ENCODE results near the gene MACROH2A2. TPM values are rescaled to one million over a fixed set of nuclear protein-coding genes. Genes with fewer than 3 reads are reported as not detected.

MACROH2A2 gene
- total and polyA plus RNA-seq, 2 donors from 2014 or later, result 16.8 to 21.7 TPM

DNA sequence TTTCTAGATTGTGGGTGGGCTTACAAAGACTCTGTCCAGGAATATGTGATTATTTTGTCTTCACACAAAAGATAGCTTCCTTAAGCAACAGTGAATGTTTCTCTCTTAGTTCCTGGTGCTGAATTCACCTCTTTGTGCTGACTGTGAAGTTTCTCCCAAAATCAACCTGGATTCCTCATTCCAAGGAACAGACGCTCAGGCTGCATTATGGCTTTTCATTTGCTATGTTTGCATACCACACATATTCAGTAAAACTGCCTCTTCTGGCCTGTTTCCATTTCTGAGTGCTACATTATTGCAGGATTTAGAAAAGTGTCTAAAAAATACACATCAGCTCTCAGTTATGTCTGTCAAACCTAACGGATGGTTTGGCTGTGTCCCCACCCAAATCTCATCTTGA, 21.5 kb downstream of the MACROH2A2 start:
- TF ChIP-seq, protein P1, sequence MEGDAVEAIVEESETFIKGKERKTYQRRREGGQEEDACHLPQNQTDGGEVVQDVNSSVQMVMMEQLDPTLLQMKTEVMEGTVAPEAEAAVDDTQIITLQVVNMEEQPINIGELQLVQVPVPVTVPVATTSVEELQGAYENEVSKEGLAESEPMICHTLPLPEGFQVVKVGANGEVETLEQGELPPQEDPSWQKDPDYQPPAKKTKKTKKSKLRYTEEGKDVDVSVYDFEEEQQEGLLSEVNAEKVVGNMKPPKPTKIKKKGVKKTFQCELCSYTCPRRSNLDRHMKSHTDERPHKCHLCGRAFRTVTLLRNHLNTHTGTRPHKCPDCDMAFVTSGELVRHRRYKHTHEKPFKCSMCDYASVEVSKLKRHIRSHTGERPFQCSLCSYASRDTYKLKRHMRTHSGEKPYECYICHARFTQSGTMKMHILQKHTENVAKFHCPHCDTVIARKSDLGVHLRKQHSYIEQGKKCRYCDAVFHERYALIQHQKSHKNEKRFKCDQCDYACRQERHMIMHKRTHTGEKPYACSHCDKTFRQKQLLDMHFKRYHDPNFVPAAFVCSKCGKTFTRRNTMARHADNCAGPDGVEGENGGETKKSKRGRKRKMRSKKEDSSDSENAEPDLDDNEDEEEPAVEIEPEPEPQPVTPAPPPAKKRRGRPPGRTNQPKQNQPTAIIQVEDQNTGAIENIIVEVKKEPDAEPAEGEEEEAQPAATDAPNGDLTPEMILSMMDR (IDR thresholded peaks at IDR 0.05; ENCODE audit: borderline replicate concordance, extremely low read depth, insufficient read depth), result no peak
- Histone ChIP-seq H3K27ac (ENCODE audit: low read depth in 2 of 2, low read length in 2 of 2) (no peak overlapping the region), H3K27me3 (ENCODE audit: control insufficient read depth, insufficient read depth, low read length) (no peaks in the 10 kb centered on the region), H3K36me3 (ENCODE audit: control insufficient read depth in 2 of 3, insufficient read depth in 3 of 3, low read length in 3 of 3) (peaks cover 0 to 3% (median 0%) of the 10 kb centered on the region in 3 donors), H3K4me1 (ENCODE audit: control insufficient read depth in 2 of 3, insufficient read depth in 2 of 3, low read depth in 1 of 3, low read length in 3 of 3) (no peaks in the 10 kb centered on the region), H3K9ac (ENCODE audit: low read length in 3 of 3) (no peak overlapping the region), H3K9me3 (ENCODE audit: control insufficient read depth in 2 of 3, insufficient read depth in 1 of 3, low read length in 3 of 3) (no peaks in the 10 kb centered on the region), H3K4me3 (ENCODE audit: low read length in 3 of 3) (no peak overlapping the region)
- intact Hi-C loops (cut with DNase I), result no loop called here
- no peak for FAIRE-seq
- DNase-seq, result no peak

DNA sequence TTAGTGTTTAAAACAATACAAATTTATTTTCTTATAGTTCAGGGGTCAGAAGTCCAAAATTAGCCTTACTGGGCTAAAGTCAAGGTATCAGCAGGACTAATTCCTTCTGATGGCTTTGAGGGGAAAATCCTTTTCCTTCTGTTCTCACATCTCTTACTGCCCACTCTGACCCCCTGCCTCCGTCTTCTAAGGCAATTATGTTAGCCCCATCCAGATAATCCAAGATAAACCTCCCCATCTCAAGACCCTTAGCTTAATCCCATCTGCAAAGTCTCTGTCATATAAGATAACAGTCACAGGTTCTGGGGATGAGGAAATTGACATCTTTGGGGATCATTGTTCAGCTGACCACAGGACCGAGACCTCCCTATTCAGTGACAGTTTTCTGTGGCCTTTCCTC, 22.3 kb downstream of the MACROH2A2 start:
- no peaks in the 10 kb centered on the region for H3K27me3 ChIP-seq (ENCODE audit: control insufficient read depth, insufficient read depth, low read length)
- no peak for FAIRE-seq
- TF ChIP-seq, protein P1 (IDR thresholded peaks at IDR 0.05; ENCODE audit: borderline replicate concordance, extremely low read depth, insufficient read depth), result no peak
- intact Hi-C loops (cut with DNase I), result no loop called here
- no peaks in the 10 kb centered on the region for H3K4me1 ChIP-seq (ENCODE audit: control insufficient read depth in 2 of 3, insufficient read depth in 2 of 3, low read depth in 1 of 3, low read length in 3 of 3)
- no peak overlapping the region for H3K4me3 ChIP-seq (ENCODE audit: low read length in 3 of 3)
- H3K36me3 ChIP-seq (ENCODE audit: control insufficient read depth in 2 of 3, insufficient read depth in 3 of 3, low read length in 3 of 3), result peaks cover 0 to 3% (median 0%) of the 10 kb centered on the region in 3 donors
- H3K27ac ChIP-seq (ENCODE audit: low read depth in 2 of 2, low read length in 2 of 2), result no peak overlapping the region
- DNase-seq, result no peak
- H3K9ac ChIP-seq (ENCODE audit: low read length in 3 of 3), result no peak overlapping the region
- no peaks in the 10 kb centered on the region for H3K9me3 ChIP-seq (ENCODE audit: control insufficient read depth in 2 of 3, insufficient read depth in 1 of 3, low read length in 3 of 3)

DNA sequence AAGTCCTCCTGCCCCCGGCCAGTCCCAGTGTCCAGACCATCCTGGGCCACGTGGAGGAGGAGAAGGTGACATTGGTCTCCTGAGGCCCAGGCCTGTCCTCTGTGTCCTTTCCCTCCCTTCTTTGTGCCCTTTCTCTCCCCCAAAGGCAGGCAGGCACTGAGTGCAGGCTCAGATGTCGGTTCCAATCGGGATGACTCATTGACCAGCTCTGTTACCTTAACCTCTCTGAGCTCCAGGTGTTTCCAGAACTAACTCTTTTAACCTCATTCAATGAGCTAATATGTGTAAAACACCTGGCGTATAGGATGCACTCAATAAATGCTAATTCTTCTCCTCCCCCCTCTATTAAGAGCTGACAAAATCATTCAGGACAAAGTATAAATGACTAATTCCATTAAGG, 25.7 kb downstream of the MACROH2A2 start:
- H3K27ac ChIP-seq (ENCODE audit: low read depth in 2 of 2, low read length in 2 of 2), result no peak overlapping the region

More for the DNA sequence above, 25.7 kb downstream of the MACROH2A2 start:
- TF ChIP-seq, protein P1 (IDR thresholded peaks at IDR 0.05; ENCODE audit: borderline replicate concordance, extremely low read depth, insufficient read depth), result no peak
- no peak overlapping the region for H3K4me3 ChIP-seq (ENCODE audit: low read length in 3 of 3)
- H3K36me3 ChIP-seq (ENCODE audit: control insufficient read depth in 2 of 3, insufficient read depth in 3 of 3, low read length in 3 of 3), result peaks cover 0 to 3% (median 0%) of the 10 kb centered on the region in 3 donors
- DNase-seq (no peak), FAIRE-seq (no peak)
- intact Hi-C loops (cut with DNase I), result no loop called here
- H3K4me1 ChIP-seq (ENCODE audit: control insufficient read depth in 2 of 3, insufficient read depth in 2 of 3, low read depth in 1 of 3, low read length in 3 of 3), result peaks cover 0 to 2% (median 0%) of the 10 kb centered on the region in 3 donors
- no peaks in the 10 kb centered on the region for H3K9me3 ChIP-seq (ENCODE audit: control insufficient read depth in 2 of 3, insufficient read depth in 1 of 3, low read length in 3 of 3)
- H3K27me3 ChIP-seq (ENCODE audit: control insufficient read depth, insufficient read depth, low read length), result no peaks in the 10 kb centered on the region
- no peak overlapping the region for H3K9ac ChIP-seq (ENCODE audit: low read length in 3 of 3)
